Lower leg skin (tissue), 3 donors: ENCODE results near the gene VPS13D.

Source experiments
- CTCF ChIP-seq, 3 donors: fragments of 450-650 bp; IDR thresholded peaks; one replicate each; pipeline ENCODE4 v1.5.1; 2016; ENCODE audit warnings: antibody characterized with exemption in 3 of 3, mild to moderate bottlenecking in 3 of 3, moderate library complexity in 2 of 3
- POLR2A ChIP-seq, 2 donors: fragments of 450-650 bp; IDR thresholded peaks; one replicate each; pipeline ENCODE4 v1.6.1; 2016 to 2017; ENCODE audit warnings: antibody characterized with exemption in 2 of 2, mild to moderate bottlenecking in 1 of 2, moderate library complexity in 1 of 2

GRCh38 chr1:12505231-12505630 is 275.4 kb downstream of the VPS13D start:
- TF ChIP-seq POLR2A (IDR thresholded peaks at IDR 0.05) = no peak
- no peak for TF ChIP-seq CTCF (IDR thresholded peaks at IDR 0.05)
